Measurements from ENCODE around the gene NDUFS1. TPM values are rescaled to one million over a fixed set of nuclear protein-coding genes. Genes with fewer than 3 reads are reported as not detected.

Gene NDUFS1
- total and polyA plus RNA-seq, 2 of the 8 experiments (the other 6 are each of a cell fraction or from before 2014, with no cell fraction given) = 42.1 to 97.0 TPM

- H2AK5ac ChIP-seq (ENCODE audit: low read depth, low read length) = no peak overlapping the region
- no peak overlapping the region for H4K91ac ChIP-seq (replicated peaks; ENCODE audit: insufficient read length, low read length)
- H3K9ac ChIP-seq (replicated peaks in 1 of 4; ENCODE audit: extremely low read depth in 1 of 4, low read depth in 3 of 4, low read length in 3 of 4) = no peak overlapping the region
- H3K27me3 ChIP-seq (replicated peaks in 1 of 4; ENCODE audit: control insufficient read depth in 3 of 4, extremely low read depth in 1 of 4, insufficient read depth in 3 of 4, low read length in 3 of 4) = no peaks in the 10 kb centered on the region
- DNase-seq (ENCODE audit: low read depth in 1 of 2, low spot score in 2 of 2) = peak in 1 of 2 experiments; percentile 31
- H2BK5ac ChIP-seq (ENCODE audit: low read depth, low read length) = no peak overlapping the region
- no peak overlapping the region for H4K5ac ChIP-seq (ENCODE audit: insufficient read length, low read depth, low read length)
- H3K4me1 ChIP-seq (replicated peaks in 1 of 4; ENCODE audit: control insufficient read depth in 3 of 4, insufficient read depth in 4 of 4, low read length in 3 of 4) = no peaks in the 10 kb centered on the region
- no peaks in the 10 kb centered on the region for H3K23me2 ChIP-seq (ENCODE audit: low read depth, low read length)
- no peak overlapping the region for H2BK120ac ChIP-seq (replicated peaks; ENCODE audit: low read depth, low read length)
- TF ChIP-seq BACH1 (IDR thresholded peaks at IDR 0.05; ENCODE audit: low read length) (no peak), EZH2 (IDR thresholded peaks at IDR 0.05; ENCODE audit: low read depth, low read length, severe bottlenecking) (no peak), HDAC6 (IDR thresholded peaks at IDR 0.05; ENCODE audit: low read depth, low read length) (no peak), CHD1 (IDR thresholded peaks at IDR 0.05; ENCODE audit: low read depth, low read length) (no peak), JUND (IDR thresholded peaks at IDR 0.05; ENCODE audit: low read length) (no peak), ATF2 (IDR thresholded peaks at IDR 0.05; ENCODE audit: low read length) (no peak), FOSL1 (IDR thresholded peaks at IDR 0.05; ENCODE audit: insufficient read depth, low read depth, low read length) (no peak), USF2 (IDR thresholded peaks at IDR 0.05; ENCODE audit: low read length) (no peak)
- no peaks in the 10 kb centered on the region for H4K20me1 ChIP-seq (replicated peaks in 1 of 2; ENCODE audit: control insufficient read depth in 1 of 2, insufficient read depth in 2 of 2, low read length in 2 of 2)
- H3K4ac ChIP-seq (replicated peaks; ENCODE audit: insufficient read length, low read depth, low read length) = no peak overlapping the region
- H3K23ac ChIP-seq (ENCODE audit: insufficient read length) = no peak overlapping the region
- H3K79me2 ChIP-seq (ENCODE audit: control insufficient read depth in 1 of 2, insufficient read depth in 2 of 2, low read length in 2 of 2) = no peaks in the 10 kb centered on the region
- H2AFZ ChIP-seq (ENCODE audit: low read length) = no peak overlapping the region
- H3K56ac ChIP-seq (replicated peaks; ENCODE audit: insufficient read length, low read depth, low read length) = no peak overlapping the region
- ChIA-PET CTCF (ENCODE audit: partially characterized antibody) (interaction anchor here (0.8 to 1.6 kb wide), 2 partner anchors 25 to 108 kb away, joined by 3 read pairs; no protein-coding TSS in a partner anchor), POLR2A (ENCODE audit: partially characterized antibody) (interaction anchor here (1.3 to 2.9 kb wide), 3 partner anchors 10 to 28 kb away, joined by 3 to 11 read pairs (median 4); partner anchors contain the start of gene INO80D)
- H3K18ac ChIP-seq (ENCODE audit: extremely low read depth, low read length) = no peak overlapping the region
- H3K4me3 ChIP-seq (ENCODE audit: extremely low read depth in 1 of 4, insufficient read depth in 2 of 4, low read depth in 3 of 4, low read length in 4 of 4) = no peak overlapping the region
- H2BK15ac ChIP-seq (ENCODE audit: low read length) = no peak overlapping the region
- no peak overlapping the region for H2BK12ac ChIP-seq (ENCODE audit: low read depth, low read length)
- peaks cover 0 to 3% (median 0%) of the 10 kb centered on the region in 4 experiments; a peak in 1 of 8 replicates for H3K36me3 ChIP-seq (ENCODE audit: control insufficient read depth in 2 of 4, insufficient read depth in 4 of 4, low read length in 3 of 4)
- no peak for FAIRE-seq
- 91% methylated on average over 3 of the region's 3 CpGs; no CpG with 5 or more reads in 1 of the 2 experiments for WGBS, 2 experiments (ENCODE audit: extremely low coverage in 1 of 2, insufficient coverage in 1 of 2, insufficient read length in 1 of 2, insufficient replicate concordance in 2 of 2, low coverage in 1 of 2, low lambda C conversion rate in 2 of 2, missing lambda C conversion rate in 1 of 2)
- no peak overlapping the region for H3K4me2 ChIP-seq (ENCODE audit: insufficient read depth in 1 of 2, low read depth in 2 of 2, low read length in 2 of 2)
- no peak overlapping the region for H4K8ac ChIP-seq (ENCODE audit: extremely low read depth, insufficient read depth, low read length)
- no peak overlapping the region for H3K27ac ChIP-seq (ENCODE audit: low read depth, low read length)
- H3K79me1 ChIP-seq (ENCODE audit: low read depth, low read length) = no peaks in the 10 kb centered on the region
- no peak overlapping the region for H2BK20ac ChIP-seq (ENCODE audit: low read length)
- H3K14ac ChIP-seq (ENCODE audit: insufficient read length) = no peak overlapping the region
- H3K9me3 ChIP-seq (ENCODE audit: insufficient read depth in 2 of 2, low read depth in 1 of 2, low read length in 1 of 2) = no peaks in the 10 kb centered on the region
Observed at GRCh38 chr2:206112108-206112507, 47.1 kb downstream of the NDUFS1 start.

Data from H1 (cell line).